ENCODE measurements around the gene SLC26A6. TPM values are rescaled to one million over a fixed set of nuclear protein-coding genes. Genes with fewer than 3 reads are reported as not detected.

Gene SLC26A6
- total RNA-seq, 1 donor from 2014 or later = 35.9 TPM

DNA sequence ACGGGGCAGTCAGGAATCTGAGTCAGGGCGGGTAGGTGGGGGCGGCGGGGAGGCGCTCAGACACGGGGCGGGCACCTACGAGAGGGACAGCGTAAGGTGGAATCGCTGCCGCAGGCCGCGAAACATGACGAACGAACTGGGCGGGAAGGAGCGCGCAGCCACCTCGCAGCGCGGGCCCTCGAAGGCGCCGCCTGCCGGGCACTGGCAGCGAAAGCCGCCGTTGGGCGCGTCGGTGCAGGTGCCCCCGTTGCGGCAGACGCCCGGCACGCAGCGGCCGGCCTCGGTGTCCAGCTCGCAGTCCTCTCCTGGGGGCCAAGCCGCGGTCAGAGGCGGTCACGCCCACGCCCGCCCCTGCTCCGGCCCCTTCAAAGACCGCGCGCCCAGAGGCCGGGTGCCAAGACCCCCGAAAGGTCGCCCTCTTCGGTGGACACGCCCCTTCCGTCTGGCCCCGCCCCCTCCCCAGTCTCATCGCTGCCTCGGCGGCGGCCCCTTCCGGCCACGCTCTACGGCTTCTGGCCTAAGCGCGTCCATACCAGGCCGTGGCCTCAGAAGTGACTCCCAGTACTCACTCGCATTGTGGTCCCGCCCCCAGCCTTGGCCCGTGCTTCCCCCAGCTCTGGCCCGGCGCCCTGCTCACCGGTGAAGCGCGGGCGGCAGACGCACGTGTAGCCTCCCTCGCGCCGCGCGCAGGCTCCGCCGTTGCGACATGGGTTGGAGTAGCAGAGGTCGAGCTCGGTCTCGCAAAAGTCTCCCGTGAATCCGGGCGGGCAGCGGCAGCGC lies 21.0 kb upstream of the SLC26A6 start:
- no peak overlapping the region for H3K27ac Mint-ChIP-seq
- peak; percentile 78 for DNase-seq (ENCODE audit: low spot score, unreplicated experiment)
- H3K4me1 Mint-ChIP-seq (ENCODE audit: low read depth) = no peaks in the 10 kb centered on the region
- H3K4me3 Mint-ChIP-seq (ENCODE audit: low read depth) = peak overlapping the region; percentile 61
- peaks cover 7% of the 10 kb centered on the region for H3K36me3 Mint-ChIP-seq (ENCODE audit: insufficient read depth)
- H3K27me3 Mint-ChIP-seq = peaks cover 3% of the 10 kb centered on the region
- H3K9me3 Mint-ChIP-seq (ENCODE audit: low read depth) = no peaks in the 10 kb centered on the region
- TF ChIP-seq, protein P1, sequence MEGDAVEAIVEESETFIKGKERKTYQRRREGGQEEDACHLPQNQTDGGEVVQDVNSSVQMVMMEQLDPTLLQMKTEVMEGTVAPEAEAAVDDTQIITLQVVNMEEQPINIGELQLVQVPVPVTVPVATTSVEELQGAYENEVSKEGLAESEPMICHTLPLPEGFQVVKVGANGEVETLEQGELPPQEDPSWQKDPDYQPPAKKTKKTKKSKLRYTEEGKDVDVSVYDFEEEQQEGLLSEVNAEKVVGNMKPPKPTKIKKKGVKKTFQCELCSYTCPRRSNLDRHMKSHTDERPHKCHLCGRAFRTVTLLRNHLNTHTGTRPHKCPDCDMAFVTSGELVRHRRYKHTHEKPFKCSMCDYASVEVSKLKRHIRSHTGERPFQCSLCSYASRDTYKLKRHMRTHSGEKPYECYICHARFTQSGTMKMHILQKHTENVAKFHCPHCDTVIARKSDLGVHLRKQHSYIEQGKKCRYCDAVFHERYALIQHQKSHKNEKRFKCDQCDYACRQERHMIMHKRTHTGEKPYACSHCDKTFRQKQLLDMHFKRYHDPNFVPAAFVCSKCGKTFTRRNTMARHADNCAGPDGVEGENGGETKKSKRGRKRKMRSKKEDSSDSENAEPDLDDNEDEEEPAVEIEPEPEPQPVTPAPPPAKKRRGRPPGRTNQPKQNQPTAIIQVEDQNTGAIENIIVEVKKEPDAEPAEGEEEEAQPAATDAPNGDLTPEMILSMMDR (IDR thresholded peaks at IDR 0.05; ENCODE audit: unreplicated experiment) = peak; percentile 80

DNA sequence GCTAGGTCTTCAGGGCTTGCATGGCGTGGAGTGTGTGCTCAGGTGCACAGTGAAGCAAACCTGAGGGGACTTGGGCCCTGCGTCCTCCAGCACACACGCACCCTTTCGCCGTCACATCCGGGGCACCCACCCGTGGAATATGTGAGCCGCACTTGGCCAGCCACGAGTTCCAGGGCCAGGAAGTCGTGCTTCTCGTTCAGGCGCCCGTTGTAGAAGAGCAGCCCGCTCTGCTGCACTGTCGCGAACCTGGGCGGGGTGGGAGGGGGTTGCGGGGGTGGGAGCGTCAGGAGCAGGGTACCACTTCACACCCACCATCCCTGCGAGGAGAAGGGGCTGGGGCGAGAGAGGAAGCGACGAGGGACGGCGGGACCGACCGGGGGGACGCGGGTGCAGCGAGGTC lies 20.3 kb upstream of the SLC26A6 start:
- no peak overlapping the region for H3K27ac Mint-ChIP-seq
- peaks cover 9% of the 10 kb centered on the region for H3K36me3 Mint-ChIP-seq (ENCODE audit: insufficient read depth)
- peak overlapping the region; percentile 62 for H3K4me3 Mint-ChIP-seq (ENCODE audit: low read depth)

DNA sequence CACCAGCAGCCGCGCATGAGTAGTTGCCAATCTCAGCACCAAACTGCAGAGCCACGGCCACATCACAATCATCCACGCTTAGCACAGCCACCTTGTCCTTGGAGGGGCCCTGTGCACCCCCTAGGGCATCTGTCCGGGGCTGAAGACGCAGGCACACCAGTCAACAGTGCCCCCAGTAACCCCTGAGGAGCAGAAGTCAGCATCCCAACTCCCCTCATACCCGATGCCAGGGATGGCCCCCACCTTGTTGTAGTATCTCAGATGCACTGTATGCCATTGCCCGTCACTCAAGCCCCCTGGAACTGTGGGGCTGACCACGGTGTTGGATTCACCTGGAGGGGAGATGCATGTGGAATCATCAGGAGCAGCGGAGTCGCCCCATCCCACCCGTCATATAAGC lies 19.8 kb upstream of the SLC26A6 start:
- no peak for DNase-seq (ENCODE audit: low spot score, unreplicated experiment)
- TF ChIP-seq, protein P1 (IDR thresholded peaks at IDR 0.05; ENCODE audit: unreplicated experiment) = no peak
- peaks cover 3% of the 10 kb centered on the region for H3K27me3 Mint-ChIP-seq
- no peaks in the 10 kb centered on the region for H3K9me3 Mint-ChIP-seq (ENCODE audit: low read depth)
- H3K4me3 Mint-ChIP-seq (ENCODE audit: low read depth) = peak overlapping the region; percentile 62
- H3K36me3 Mint-ChIP-seq (ENCODE audit: insufficient read depth) = peaks cover 9% of the 10 kb centered on the region
- no peak overlapping the region for H3K27ac Mint-ChIP-seq
- peaks cover 4% of the 10 kb centered on the region for H3K4me1 Mint-ChIP-seq (ENCODE audit: low read depth)

More for the DNA sequence above, 20.3 kb upstream of the SLC26A6 start:
- Mint-ChIP-seq H3K4me1 (ENCODE audit: low read depth) (peaks cover 4% of the 10 kb centered on the region), H3K27me3 (peaks cover 3% of the 10 kb centered on the region), H3K9me3 (ENCODE audit: low read depth) (no peaks in the 10 kb centered on the region)
- TF ChIP-seq, protein P1 (IDR thresholded peaks at IDR 0.05; ENCODE audit: unreplicated experiment) = no peak
- no peak for DNase-seq (ENCODE audit: low spot score, unreplicated experiment)

DNA sequence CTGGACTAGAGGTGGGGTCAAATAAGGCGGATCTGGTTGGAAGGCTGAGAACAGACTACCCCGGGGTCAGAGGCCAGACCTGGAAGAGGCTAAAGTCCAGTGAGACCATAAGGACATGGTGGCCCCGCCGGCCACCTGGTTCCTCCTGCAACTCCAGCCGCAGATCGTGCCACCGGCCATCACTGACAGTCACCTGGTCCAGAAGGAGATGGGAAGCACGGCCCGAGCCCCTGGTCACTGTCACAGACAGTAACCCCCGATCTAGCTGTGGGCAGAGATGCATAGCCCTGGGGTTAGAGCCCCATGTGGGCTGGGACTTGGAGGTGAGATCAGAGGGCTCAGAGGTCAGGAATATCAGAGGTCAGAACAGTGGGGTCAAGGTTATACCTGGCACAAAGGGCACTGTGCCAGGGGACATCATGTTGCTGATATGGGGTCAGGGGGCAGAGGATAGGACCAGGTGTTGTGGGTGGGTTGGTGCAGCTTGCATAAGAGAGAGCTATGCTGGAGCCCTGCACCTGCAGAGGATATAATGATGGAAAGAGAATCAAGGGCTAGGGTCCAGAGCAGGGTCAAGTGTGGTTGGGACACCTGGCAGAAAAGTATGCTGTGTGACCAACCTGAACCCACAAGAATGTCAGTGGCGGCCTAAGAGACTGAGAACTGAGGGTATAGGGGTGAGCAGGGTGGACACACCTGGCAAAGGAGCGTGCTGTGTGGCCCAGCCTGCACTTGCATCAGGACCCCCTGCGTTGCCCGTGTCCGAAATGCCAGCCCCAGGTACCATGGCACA lies 17.9 kb upstream of the SLC26A6 start:
- H3K27ac Mint-ChIP-seq = no peak overlapping the region
- H3K36me3 Mint-ChIP-seq (ENCODE audit: insufficient read depth) = peaks cover 2% of the 10 kb centered on the region
- TF ChIP-seq, protein P1 (IDR thresholded peaks at IDR 0.05; ENCODE audit: unreplicated experiment) = no peak
- peaks cover 4% of the 10 kb centered on the region for H3K4me1 Mint-ChIP-seq (ENCODE audit: low read depth)
- H3K27me3 Mint-ChIP-seq = peaks cover 3% of the 10 kb centered on the region
- no peak overlapping the region for H3K4me3 Mint-ChIP-seq (ENCODE audit: low read depth)
- DNase-seq (ENCODE audit: low spot score, unreplicated experiment) = no peak
- no peaks in the 10 kb centered on the region for H3K9me3 Mint-ChIP-seq (ENCODE audit: low read depth)

DNA sequence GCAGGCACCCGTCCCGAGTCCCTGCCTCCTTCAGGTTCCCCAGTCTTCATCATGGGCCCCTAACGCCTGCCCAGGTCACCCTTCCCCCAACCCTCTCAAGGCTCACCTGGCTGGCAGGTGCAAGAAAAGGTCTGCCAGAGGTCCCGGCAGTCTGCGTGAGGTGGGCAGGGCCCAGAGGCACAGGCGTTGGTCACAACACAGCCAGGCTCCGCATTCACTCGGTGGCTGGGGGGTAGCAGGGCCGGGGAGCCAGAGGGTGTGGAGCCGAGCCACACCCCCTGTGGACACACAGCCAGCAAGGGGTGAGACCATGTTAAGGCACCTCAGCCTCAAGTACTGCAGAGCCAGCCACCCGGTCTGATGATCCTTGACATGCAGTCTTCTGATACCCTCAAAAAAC lies 16.5 kb upstream of the SLC26A6 start:
- no peak for DNase-seq (ENCODE audit: low spot score, unreplicated experiment)
- peaks cover 3% of the 10 kb centered on the region for H3K27me3 Mint-ChIP-seq
- H3K4me3 Mint-ChIP-seq (ENCODE audit: low read depth) = no peak overlapping the region
- H3K27ac Mint-ChIP-seq = no peak overlapping the region
- TF ChIP-seq, protein P1 (IDR thresholded peaks at IDR 0.05; ENCODE audit: unreplicated experiment) = no peak
- peaks cover 4% of the 10 kb centered on the region for H3K4me1 Mint-ChIP-seq (ENCODE audit: low read depth)
- H3K36me3 Mint-ChIP-seq (ENCODE audit: insufficient read depth) = peaks cover 2% of the 10 kb centered on the region
- no peaks in the 10 kb centered on the region for H3K9me3 Mint-ChIP-seq (ENCODE audit: low read depth)
